ENCODE results near the gene MUTYH.

- TF ChIP-seq CTCF (IDR thresholded peaks at IDR 0.05), result no peak
- TF ChIP-seq POLR2A (IDR thresholded peaks at IDR 0.05), result no peak
- TF ChIP-seq POLR2AphosphoS5 (IDR thresholded peaks at IDR 0.05), result no peak
- no peak for TF ChIP-seq EP300 (IDR thresholded peaks at IDR 0.05; ENCODE audit: low read depth)
These were observed 15.9 kb upstream of the MUTYH start for GRCh38 chr1:45356186-45356585.

Measured in transverse colon (tissue), 4 donors.